T47D (cell line): ENCODE results near the gene MAEL.
"Not testable (repeated sequence)": the region's sequence is repeated elsewhere in the genome, so short reads cannot be mapped to it uniquely, and the experiment has no call there.

Experiments
- DNase-seq, 2 experiments: peaks; one replicate each; pipeline versions ENCODE4 v3.0.0 to v3.0.0-alpha.2; 2011 to 2012; ENCODE audit warnings: low read depth in 1 of 2, low spot score in 1 of 2
- JUND ChIP-seq: IDR thresholded peaks from 2 replicates; pipeline ENCODE4 v1.6.1; 2012; ENCODE audit warnings: low read depth
- in situ Hi-C: cut with HindIII; loops from 2 replicates; pipeline ENCODE4 v1.10.0; 2016; ENCODE audit warnings: low sequenced_read_pairs, low pct_unique_long_range_greater_than_20kb

Gene MAEL

DNA sequence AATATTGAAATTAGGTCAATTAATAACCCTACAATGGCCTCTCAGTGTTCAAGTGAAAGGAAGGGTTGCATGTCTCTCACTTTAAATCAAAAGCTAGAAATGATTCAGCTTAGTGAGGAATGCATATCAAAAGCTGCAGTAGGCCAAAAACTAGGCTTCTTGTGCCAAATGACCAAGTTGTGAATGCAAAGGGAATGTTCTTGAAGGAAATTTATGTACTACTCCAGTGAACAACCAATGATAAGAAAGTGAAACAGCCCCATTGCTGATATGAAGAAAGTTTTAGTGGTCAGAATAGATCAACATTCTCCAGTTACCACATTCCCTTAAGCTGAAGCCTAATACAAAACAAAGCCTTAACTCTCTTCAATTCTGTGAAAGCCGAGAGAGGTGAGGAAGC lies 10.0 kb downstream of the MAEL start:
- TF ChIP-seq JUND: no peak
- DNase-seq: no peak
- in situ Hi-C loops: no loop called here

GRCh38 chr1:166999500-167000055 lies 10.5 kb downstream of the MAEL start:
- DNase-seq: no peak
- in situ Hi-C loops: no loop called here
- TF ChIP-seq JUND: no peak

DNA sequence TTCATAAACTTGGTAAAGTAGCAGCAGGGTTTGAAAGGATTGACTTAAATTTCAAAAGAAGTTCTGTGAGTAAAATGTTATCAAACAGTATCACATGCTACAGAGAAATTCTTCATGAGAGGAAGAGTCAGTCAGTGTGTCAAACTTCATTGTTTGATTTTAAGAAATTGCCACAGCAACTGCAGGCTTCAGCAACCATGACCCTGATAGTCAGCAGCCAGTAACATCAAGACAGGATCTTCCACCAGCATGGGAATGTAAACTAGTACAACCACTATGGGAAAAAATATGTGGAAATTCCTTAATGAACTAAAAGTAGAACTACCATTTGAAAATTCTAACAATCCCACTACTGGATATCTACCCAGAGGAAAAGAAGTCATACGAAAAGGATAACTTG lies 11.5 kb downstream of the MAEL start:
- in situ Hi-C loops: no loop called here
- DNase-seq: no peak

DNA sequence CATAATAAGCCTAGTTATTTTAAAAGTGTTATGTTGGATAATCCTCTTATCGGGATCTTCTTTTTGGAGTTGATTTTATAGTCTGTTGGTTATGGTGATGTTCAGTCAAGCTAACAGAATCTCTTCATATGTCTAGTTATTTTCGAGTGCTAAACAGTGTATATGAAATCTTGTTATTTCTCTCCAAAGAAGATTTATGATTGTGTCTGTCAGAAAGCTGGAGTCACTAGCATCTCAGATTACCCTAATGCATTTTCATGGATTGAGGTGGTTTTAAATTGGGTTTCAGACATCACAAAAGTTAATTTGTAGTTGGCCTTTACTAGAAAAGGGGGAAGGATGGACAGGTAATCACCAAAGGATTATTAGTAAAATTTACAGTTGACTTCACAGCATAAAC lies 13.3 kb downstream of the MAEL start:
- in situ Hi-C loops: no loop called here
- no peak for DNase-seq
- no peak for TF ChIP-seq JUND

More for the DNA sequence above, 11.5 kb downstream of the MAEL start:
- no peak for TF ChIP-seq JUND

- no peak for TF ChIP-seq JUND
- in situ Hi-C loops: no loop called here
- no peak for DNase-seq
Observed at GRCh38 chr1:167003711-167004110, 14.6 kb downstream of the MAEL start.

GRCh38 chr1:167011560-167012191 lies 22.6 kb downstream of the MAEL start:
- TF ChIP-seq JUND: no peak
- in situ Hi-C loops: no loop called here
- no peak for DNase-seq

- no peak for TF ChIP-seq JUND
- no peak for DNase-seq
- in situ Hi-C loops: no loop called here
Observed at GRCh38 chr1:167012570-167012969, 23.5 kb downstream of the MAEL start.

GRCh38 chr1:167013108-167013929 lies 24.2 kb downstream of the MAEL start:
- TF ChIP-seq JUND: no peak
- DNase-seq: no peak
- in situ Hi-C loops: no loop called here

DNA sequence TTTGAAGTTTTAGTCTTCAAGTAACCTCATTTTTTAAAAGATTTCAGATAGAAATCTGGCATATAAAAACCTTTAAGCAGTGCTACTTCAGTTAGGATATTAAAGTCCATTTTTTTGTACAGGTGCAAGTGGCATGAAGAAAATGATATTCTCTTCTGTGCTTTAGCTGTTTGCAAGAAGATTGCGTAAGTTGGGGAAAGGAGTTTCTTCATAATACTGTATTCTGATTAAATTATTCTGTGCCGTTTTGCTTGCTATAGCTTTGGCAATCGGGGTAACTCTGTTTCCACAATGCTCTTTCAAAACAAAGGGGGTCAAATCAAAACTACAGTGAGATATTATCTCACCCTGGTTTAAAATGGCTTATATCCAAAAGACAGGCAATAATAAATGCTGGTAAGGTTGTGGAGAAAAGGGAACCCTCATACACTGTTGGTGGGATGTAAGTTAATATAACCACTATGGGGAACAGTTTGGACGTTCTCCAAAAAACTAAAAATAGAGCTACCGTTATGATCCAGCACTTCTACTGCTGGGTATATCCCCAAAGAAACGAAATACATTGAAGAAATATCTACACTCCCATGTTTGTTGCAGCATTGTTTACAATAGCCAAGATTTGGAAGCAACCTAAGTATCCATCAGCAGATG lies 27.1 kb downstream of the MAEL start:
- TF ChIP-seq JUND: no peak
- in situ Hi-C loops: no loop called here
- no peak for DNase-seq

GRCh38 chr1:167022384-167022783 lies 33.3 kb downstream of the MAEL start:
- TF ChIP-seq JUND: no peak
- in situ Hi-C loops: no loop called here
- DNase-seq: no peak

DNA sequence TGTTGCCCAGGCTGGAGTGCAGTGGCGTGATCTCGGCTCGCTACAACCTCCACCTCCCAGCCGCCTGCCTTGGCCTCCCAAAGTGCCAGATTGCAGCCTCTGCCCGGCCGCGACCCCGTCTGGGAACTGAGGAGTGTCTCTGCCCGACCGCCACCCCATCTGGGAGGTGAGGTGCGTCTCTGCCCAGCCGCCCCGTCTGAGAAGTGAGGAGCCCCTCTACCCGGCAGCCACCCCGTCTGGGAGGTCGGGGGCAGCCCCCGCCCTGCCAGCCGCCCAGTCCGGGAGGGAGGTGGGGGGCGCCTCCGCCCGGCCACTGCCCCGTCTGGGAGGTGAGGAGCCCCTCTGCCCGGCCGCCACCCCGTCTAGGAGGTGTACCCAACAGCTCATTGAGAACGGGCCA lies 40.5 kb downstream of the MAEL start:
- DNase-seq, in situ Hi-C loops: not testable (repeated sequence)

GRCh38 chr1:167033646-167034045 lies 44.6 kb downstream of the MAEL start:
- no peak for TF ChIP-seq JUND
- no peak for DNase-seq
- in situ Hi-C loops: no loop called here
